Activated CD8-positive, alpha-beta memory T cell treated with anti-CD3 and anti-CD28 coated beads, Interleukin-2, amount 50 U/mL, for 4 hours (primary cell): ENCODE data around the gene SPATA31A6.
"Not testable (repeated sequence)": the region's sequence is repeated elsewhere in the genome, so short reads cannot be mapped to it uniquely, and the experiment has no call there.

Experiments
- DNase-seq: peaks from one replicate; pipeline ENCODE4 v3.0.0-alpha.2; 2020

The SPATA31A6 gene

DNA sequence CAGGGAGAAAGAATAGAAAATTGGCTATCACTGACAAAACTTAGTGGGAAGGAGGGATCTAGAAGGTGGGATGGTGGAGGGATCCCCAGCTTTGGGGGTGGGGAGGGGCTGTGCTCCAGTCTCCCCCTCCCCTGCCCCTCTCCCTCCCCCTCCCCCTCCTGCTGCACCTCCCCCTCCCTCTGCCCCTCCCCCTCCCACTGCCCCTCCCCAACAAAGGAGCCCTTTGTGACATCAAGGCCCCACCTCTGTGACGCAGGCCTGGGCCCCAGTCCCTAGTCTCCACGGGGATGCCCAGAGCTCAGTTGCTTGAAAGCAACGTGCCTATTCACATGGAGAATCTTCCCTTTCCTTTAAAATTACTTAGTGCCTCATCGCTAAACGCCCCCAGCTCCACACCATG lies at the start of gene SPATA31A6:
Gene SPATA31A6, plus strand, starts transcription at position 301 of the 400 bp plus-strand sequence. Its CDS starts 29 bp downstream, at position 330.
- not testable (repeated sequence) for DNase-seq

DNA sequence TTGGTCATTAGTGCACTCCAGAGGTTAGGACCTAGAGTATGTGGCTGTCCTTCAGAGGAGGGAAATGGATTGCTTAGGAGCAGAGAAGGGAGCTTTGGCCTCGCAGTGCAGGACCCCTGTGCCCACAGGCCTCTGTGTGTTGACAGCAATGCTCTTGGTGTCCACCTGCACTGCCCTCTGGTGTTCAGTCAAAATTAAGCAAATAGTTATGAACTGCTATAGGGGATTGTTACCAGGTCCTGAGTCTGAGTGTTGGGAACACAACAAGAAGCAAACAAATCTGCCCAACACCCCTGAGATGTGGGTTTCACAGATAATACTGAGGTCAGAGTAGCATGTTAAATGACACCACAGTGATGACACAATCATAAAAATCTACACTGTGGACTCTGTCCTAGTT lies 23.2 kb upstream of the SPATA31A6 start:
- DNase-seq: not testable (repeated sequence)

DNA sequence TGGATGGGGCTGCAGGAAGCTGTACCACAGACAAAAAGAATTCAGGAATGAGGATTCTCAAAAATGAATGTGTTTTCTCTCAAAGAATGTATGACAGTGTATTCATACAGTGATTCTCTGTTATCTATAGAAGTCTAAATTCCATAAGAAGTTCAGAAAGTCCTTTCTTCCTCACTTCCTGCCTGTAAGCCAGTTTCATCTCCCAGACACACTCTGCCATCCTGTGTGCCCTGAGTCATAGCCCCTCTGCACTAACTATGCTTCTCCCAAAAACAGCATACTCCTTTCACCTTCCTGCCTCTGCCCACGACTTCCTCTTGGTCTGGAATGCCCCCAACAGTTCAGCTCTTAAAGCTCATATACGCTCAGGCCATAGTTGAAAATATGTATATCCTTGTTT lies 36.4 kb downstream of the SPATA31A6 start:
- DNase-seq: not testable (repeated sequence)

DNA sequence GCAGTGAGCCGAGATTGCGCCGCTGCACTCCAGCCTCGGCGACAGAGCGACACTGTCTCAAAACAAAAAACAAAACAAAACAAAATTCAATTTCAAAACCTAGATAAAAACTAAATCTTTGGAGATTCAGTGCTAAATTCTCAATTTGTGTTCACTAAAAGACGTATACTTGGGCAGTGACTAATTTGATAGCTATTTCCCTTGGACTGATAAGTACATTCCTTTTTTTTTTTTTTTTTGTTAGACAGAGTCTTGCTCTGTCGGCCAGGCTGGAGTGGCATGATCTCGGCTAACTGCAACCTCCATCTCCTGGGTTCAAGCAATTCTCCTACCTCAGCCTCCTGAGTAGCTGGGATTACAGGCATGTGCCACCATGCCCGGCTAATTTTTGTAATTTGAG lies 39.8 kb downstream of the SPATA31A6 start:
- DNase-seq: not testable (repeated sequence)

DNA sequence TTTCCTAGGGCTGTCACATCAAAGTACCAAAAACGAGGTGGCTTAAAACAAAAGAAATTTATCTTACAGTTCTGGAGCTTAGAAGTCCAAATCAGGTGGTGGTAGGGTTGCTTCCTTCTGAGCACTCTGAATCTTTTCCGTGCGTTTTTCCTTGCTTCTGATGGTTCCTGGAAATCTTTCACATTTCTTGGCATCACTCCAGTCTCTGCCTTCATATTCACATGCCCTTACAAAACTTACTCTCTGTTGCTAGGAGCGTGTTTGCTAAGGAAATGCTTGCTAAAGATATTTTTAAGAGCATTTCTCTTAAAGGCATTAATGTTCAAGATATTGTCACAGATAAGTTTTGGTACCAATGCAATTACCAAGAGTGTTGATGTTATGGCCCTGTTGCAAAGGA lies 49.6 kb downstream of the SPATA31A6 start:
- DNase-seq: not testable (repeated sequence)

DNA sequence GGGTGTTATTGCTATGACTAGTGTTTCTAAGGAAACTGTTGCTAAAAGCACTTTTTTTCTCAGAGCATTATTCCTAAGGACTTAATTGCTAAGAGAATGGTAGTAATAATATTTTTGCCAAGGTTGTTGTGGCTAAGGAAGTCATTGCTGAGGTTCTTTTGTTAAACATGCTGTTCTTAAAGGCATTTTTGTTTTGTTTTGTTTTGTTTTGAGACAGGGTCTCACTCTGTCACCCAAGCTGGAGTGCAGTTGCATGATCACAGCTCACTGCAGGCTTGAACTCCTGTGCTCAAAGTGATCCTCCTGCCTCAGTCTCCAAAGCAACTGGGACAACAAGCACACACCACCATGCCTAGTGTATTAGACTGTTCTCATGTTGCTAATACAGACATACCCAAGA lies 51.2 kb downstream of the SPATA31A6 start:
- not testable (repeated sequence) for DNase-seq

DNA sequence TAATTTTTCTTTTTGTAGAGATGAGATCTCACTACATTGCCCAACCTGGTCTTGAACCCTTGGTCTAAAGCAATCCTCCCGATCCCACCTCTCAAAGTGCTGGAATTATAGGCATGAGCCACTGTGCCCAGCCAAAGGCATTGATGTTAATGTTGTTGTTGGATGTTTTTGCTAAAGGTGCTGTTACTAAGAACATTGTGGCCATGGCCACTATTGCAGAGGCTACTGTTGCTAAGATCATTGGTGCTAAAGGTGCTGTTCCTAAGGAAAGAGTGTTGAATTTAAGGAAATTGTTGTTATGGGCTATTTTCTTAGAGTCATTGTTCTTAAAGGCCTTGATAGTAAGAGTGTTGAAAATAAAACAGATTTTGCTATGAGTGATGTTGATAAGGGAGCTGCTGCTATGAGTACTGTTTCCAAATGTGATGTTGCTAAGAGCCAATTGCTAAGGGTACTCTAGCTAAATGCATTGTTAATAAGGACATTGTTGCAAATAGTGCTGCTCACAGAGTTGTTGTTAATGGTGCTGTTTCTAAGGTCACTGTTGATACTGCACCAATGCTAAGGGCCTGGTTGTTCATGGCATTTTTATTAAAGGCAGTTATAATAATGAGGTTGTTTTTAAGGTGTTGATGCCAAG lies 52.0 kb downstream of the SPATA31A6 start:
- DNase-seq: not testable (repeated sequence)

DNA sequence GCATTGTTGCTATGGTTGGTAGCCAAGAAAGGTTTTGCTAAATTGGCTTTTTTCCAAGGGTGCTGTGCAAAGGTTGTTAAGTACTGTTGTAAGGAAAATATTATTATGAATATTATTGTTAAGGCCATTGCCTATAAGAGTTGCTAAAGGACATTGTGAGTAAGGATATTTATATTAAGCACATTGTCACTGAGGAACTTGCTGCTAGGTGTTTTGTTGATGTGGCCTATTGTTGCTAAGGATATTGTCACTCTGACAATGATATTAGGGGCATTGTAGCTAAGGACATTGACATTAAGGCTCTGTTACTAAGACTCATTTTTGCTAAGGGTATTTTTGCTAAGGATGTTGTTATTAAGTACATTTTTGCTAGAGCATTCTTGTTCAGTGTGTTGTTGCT lies 52.6 kb downstream of the SPATA31A6 start:
- DNase-seq: not testable (repeated sequence)

DNA sequence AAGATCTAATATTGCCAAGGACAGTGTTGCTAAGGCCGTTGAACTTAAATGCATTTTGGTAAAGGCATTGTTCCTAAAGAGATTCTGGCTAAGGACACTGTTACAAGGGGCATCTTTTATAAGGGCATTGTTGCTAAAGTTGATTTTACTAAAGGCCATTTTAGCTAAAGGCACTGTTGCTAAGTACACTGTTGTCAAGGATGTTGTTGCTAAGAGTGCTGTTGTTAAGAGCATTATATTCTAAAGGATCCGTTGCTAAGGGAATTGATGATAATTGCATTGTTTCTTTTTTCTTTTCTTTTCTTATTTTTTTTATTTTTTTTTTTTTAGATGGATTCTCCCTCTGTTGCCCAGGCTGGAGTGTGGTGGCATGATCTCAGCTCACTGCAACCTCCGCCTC lies 53.9 kb downstream of the SPATA31A6 start:
- DNase-seq: not testable (repeated sequence)

DNA sequence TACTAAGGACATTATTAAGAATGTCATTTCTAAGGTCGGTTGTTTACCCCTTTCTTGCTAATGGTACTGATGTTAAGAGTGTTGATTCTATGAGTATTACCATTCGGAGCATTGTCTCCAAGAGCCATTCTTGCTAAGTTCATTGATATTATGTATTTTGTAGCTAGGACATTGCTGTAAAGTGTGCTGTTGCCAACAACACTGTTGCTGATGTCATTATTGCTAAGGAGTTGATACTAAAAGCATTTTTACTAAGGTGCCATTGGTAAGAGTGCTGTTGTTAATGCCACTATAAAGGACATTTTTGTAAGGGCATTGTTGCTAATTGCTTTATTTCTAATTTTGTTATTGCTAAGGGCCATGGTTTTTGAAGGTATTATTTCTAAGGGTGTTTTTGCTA lies 55.4 kb downstream of the SPATA31A6 start:
- not testable (repeated sequence) for DNase-seq
